Panc1 (cell line): ENCODE results near the gene PPP1R27. TPM values are rescaled to one million over a fixed set of nuclear protein-coding genes. Genes with fewer than 3 reads are reported as not detected.

Experiments used
- ATAC-seq: fragments of 200-7000 bp; cut with Tn5 transposase; 2 replicates; pipeline ENCODE4 v1.9.1; 2020; ENCODE audit warnings: mild to moderate bottlenecking, moderate library complexity
- BruUV-seq: library from RNA; stranded (reverse); fragments of 400-500 nt; replicated peaks from 2 replicates; lab custom pipeline; 2021; lab: Mats Ljungman, UMichigan
- CTCF ChIA-PET: fragments of 300-600 bp; sonication (Branson Sonifier 250); formaldehyde crosslinking; loops from one replicate; lab custom pipeline; 2022; ENCODE audit warnings: antibody characterized with exemption; lab: Charles Lee
- POLR2A ChIA-PET: fragments of 300-600 bp; sonication (Branson Sonifier 250); formaldehyde crosslinking; loops from one replicate; lab custom pipeline; 2022; ENCODE audit warnings: antibody characterized with exemption; lab: Charles Lee
- DNase-seq: peaks from one replicate; pipeline ENCODE4 v3.0.0-alpha.2; 2010; ENCODE audit warnings: low read depth, low spot score
- H3K27ac ChIP-seq: 2 replicates; pipeline ENCODE4 v1.5.1; 2011; ENCODE audit warnings: mild to moderate bottlenecking, low read length, inconsistent platforms
- H3K27me3 ChIP-seq: fragments of 200-500 bp; sonication (Bioruptor generic); 2 replicates; pipeline ENCODE4 v1.6.0; 2014; ENCODE audit warnings: low read length, inconsistent platforms; ENCODE audit not compliant: control insufficient read depth, insufficient read depth
- H3K36me3 ChIP-seq: fragments of 200-500 bp; sonication (Bioruptor generic); 2 replicates; pipeline ENCODE4 v1.5.1; 2014; ENCODE audit warnings: inconsistent platforms, mild to moderate bottlenecking, low read length, moderate library complexity; ENCODE audit not compliant: control insufficient read depth, insufficient read depth
- H3K4me1 ChIP-seq: 2 replicates; pipeline ENCODE4 v1.5.1; 2011; ENCODE audit warnings: inconsistent platforms, mild to moderate bottlenecking, low read length, moderate library complexity; ENCODE audit not compliant: control insufficient read depth, insufficient read depth
- H3K4me3 ChIP-seq, 2 experiments: 2 replicates each; pipeline ENCODE4 v1.5.1; 2011 to 2012; ENCODE audit warnings: low read depth in 2 of 2, low read length in 2 of 2, mild to moderate bottlenecking in 2 of 2, inconsistent platforms in 1 of 2, moderate library complexity in 1 of 2
- H3K9me3 ChIP-seq: fragments of 200-500 bp; sonication (Bioruptor generic); 2 replicates; pipeline ENCODE4 v1.5.1; 2014; ENCODE audit warnings: low read depth, mild to moderate bottlenecking, inconsistent platforms, low read length, moderate library complexity; ENCODE audit not compliant: control insufficient read depth, insufficient read depth
- CTCF ChIP-seq: fragments of 450-650 bp; IDR thresholded peaks from 2 replicates; pipeline ENCODE4 v1.5.1; 2017; ENCODE audit warnings: mild to moderate bottlenecking
- POLR2AphosphoS5 ChIP-seq: IDR thresholded peaks from 2 replicates; pipeline ENCODE4 v1.6.1; 2012; ENCODE audit warnings: mild to moderate bottlenecking, low read depth, low read length, moderate library complexity
- REST ChIP-seq, 2 experiments: IDR thresholded peaks; 2 replicates each; pipeline ENCODE4 v1.6.1; 2011 to 2012; ENCODE audit warnings: low read depth in 2 of 2, control low read depth in 1 of 2, low read length in 1 of 2, mild to moderate bottlenecking in 1 of 2, moderate library complexity in 1 of 2; ENCODE audit not compliant: insufficient read depth in 1 of 2
- SIN3A ChIP-seq: IDR thresholded peaks from 2 replicates; pipeline ENCODE4 v1.6.1; 2012; ENCODE audit warnings: low read depth, mild to moderate bottlenecking, low read length, moderate library complexity, borderline replicate concordance; ENCODE audit not compliant: insufficient read depth
- TCF7L2 ChIP-seq: IDR thresholded peaks from 2 replicates; pipeline ENCODE4 v1.6.1; 2011; ENCODE audit warnings: mild to moderate bottlenecking, low read depth, low read length, inconsistent platforms
- in situ Hi-C: cut with HindIII; loops from 2 replicates; pipeline ENCODE4 v1.10.0; 2016; ENCODE audit warnings: low sequenced_read_pairs, low pct_unique_long_range_greater_than_20kb
- intact Hi-C: fragments of 100-400 bp; cut with micrococcal nuclease; formaldehyde crosslinking; loops from one replicate; pipeline ENCODE4 v1.10.0; 2022; ENCODE audit not compliant: unreplicated experiment
- total RNA-seq: library from RNA; stranded (reverse); gene quantifications from one replicate; pipeline ENCODE4 v1.2.1, GENCODE V29; 2021; ENCODE audit not compliant: unreplicated experiment

PPP1R27 gene
- total RNA-seq, 1 experiment from 2014 or later = not detected

- BruUV-seq = TSS peak; percentile 11
- Histone ChIP-seq H3K4me3 (no peak overlapping the region), H3K9me3 (no peaks in the 10 kb centered on the region), H3K36me3 (peaks cover 5% of the 10 kb centered on the region), H3K27me3 (no peaks in the 10 kb centered on the region), H3K4me1 (no peaks in the 10 kb centered on the region), H3K27ac (no peak overlapping the region)
- no peak for DNase-seq
- ChIA-PET CTCF (interaction anchor here (0.6 kb wide), 1 partner anchor 40 kb away, joined by 6 read pairs; no protein-coding TSS in a partner anchor), POLR2A (interaction anchor here (0.6 kb wide), 1 partner anchor 256 kb away, joined by 10 read pairs; no protein-coding TSS in a partner anchor)
- ATAC-seq = no peak
- TF ChIP-seq CTCF = no peak
- no peak; the same call in 1 of the 2 replicates for TF ChIP-seq POLR2AphosphoS5
- TF ChIP-seq TCF7L2 = no peak
- TF ChIP-seq REST (IDR thresholded peaks at IDR 0.05; ENCODE audit: insufficient read depth in 1 of 2, low read depth in 2 of 2, low read length in 1 of 2) = no peak
- no peak for TF ChIP-seq SIN3A
- in situ Hi-C loops (no loop called here), intact Hi-C loops (no loop called here)
These were observed 12.2 kb upstream of the PPP1R27 start for GRCh38 chr17:81846743-81847689.

GRCh38 chr17:81845881-81846742, 11.3 kb upstream of the PPP1R27 start:
- TF ChIP-seq SIN3A = no peak
- no peak for TF ChIP-seq POLR2AphosphoS5
- TF ChIP-seq TCF7L2 = no peak
- no peak for TF ChIP-seq CTCF
- TF ChIP-seq REST (IDR thresholded peaks at IDR 0.05; ENCODE audit: insufficient read depth in 1 of 2, low read depth in 2 of 2, low read length in 1 of 2) = no peak
- in situ Hi-C loops (no loop called here), intact Hi-C loops (no loop called here)
- Histone ChIP-seq H3K4me3 (no peak overlapping the region), H3K4me1 (no peaks in the 10 kb centered on the region), H3K27me3 (no peaks in the 10 kb centered on the region), H3K9me3 (no peaks in the 10 kb centered on the region), H3K27ac (no peak overlapping the region), H3K36me3 (peaks cover 5% of the 10 kb centered on the region)
- ChIA-PET CTCF (no interaction called here), POLR2A (interaction anchor here (0.6 kb wide), 1 partner anchor 257 kb away, joined by 10 read pairs; no protein-coding TSS in a partner anchor)
- DNase-seq = no peak
- BruUV-seq = no TSS peak
- ATAC-seq = no peak
